ENCODE data around the gene RESF1. TPM values are rescaled to one million over a fixed set of nuclear protein-coding genes. Genes with fewer than 3 reads are reported as not detected.

RESF1 gene
- total and polyA plus RNA-seq, 2 donors (not counting 1 experiment from before 2014, with no cell fraction given), result 12.6 to 12.7 TPM

DNA sequence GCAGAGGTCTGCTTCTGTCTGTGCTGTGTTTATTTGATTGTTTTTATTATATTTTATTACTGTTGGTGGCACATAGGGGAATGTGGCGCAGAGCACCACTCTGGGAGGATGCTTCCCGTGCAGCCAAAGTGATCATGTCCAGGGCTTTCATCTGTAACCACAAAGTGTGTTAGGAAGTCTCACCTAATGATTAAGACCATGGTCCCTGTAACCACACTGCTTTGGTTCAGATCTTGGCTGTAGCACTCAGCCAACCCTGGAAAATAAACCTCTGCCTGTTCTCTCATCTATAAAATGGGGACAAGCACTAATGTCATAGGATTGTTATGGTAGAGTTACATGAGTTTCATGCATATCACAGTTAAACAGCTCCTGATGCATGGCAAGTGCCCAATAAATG lies 1.9 kb downstream of the RESF1 start:
- Histone ChIP-seq H4K20me1 (ENCODE audit: control insufficient read depth, extremely low read depth, insufficient read depth, low read length) (no peaks in the 10 kb centered on the region), H3K79me2 (ENCODE audit: control insufficient read depth, insufficient read depth, low read length) (peaks cover 12% of the 10 kb centered on the region), H3K27me3 (ENCODE audit: control insufficient read depth, insufficient read depth, low read length) (no peaks in the 10 kb centered on the region), H3K4me1 (ENCODE audit: control insufficient read depth, extremely low read depth, insufficient read depth, low read length) (no peaks in the 10 kb centered on the region), H2AFZ (ENCODE audit: low read length) (no peak overlapping the region), H3K27ac (ENCODE audit: insufficient read depth, low read length) (no peak overlapping the region), H3K9me3 (ENCODE audit: control insufficient read depth, insufficient read depth, low read depth, low read length) (no peaks in the 10 kb centered on the region), H3K36me3 (ENCODE audit: control insufficient read depth, insufficient read depth, low read length) (no peaks in the 10 kb centered on the region), H3K9ac (ENCODE audit: insufficient read depth, low read length) (no peak overlapping the region), H3K4me2 (ENCODE audit: extremely low read depth, insufficient read depth, low read length) (peak overlapping the region; percentile 83), H3K4me3 (replicated peaks in 1 of 4; ENCODE audit: control extremely low read depth in 1 of 4, insufficient read depth in 1 of 4, low read depth in 3 of 4, low read length in 4 of 4) (peak overlapping the region in 2 of 4 experiments; percentile 89 to 90)
- TF ChIP-seq EZH2 (IDR thresholded peaks at IDR 0.05; ENCODE audit: low read length, missing control alignments), result no peak
- TF ChIP-seq, protein P1, sequence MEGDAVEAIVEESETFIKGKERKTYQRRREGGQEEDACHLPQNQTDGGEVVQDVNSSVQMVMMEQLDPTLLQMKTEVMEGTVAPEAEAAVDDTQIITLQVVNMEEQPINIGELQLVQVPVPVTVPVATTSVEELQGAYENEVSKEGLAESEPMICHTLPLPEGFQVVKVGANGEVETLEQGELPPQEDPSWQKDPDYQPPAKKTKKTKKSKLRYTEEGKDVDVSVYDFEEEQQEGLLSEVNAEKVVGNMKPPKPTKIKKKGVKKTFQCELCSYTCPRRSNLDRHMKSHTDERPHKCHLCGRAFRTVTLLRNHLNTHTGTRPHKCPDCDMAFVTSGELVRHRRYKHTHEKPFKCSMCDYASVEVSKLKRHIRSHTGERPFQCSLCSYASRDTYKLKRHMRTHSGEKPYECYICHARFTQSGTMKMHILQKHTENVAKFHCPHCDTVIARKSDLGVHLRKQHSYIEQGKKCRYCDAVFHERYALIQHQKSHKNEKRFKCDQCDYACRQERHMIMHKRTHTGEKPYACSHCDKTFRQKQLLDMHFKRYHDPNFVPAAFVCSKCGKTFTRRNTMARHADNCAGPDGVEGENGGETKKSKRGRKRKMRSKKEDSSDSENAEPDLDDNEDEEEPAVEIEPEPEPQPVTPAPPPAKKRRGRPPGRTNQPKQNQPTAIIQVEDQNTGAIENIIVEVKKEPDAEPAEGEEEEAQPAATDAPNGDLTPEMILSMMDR (conservative IDR thresholded peaks at IDR 0.05 in 1 of 2, IDR thresholded peaks at IDR 0.05 in 1 of 2; ENCODE audit: low read depth in 1 of 2, low read length in 2 of 2), result no peak
- no peak for DNase-seq (ENCODE audit: low read depth in 2 of 2)

DNA sequence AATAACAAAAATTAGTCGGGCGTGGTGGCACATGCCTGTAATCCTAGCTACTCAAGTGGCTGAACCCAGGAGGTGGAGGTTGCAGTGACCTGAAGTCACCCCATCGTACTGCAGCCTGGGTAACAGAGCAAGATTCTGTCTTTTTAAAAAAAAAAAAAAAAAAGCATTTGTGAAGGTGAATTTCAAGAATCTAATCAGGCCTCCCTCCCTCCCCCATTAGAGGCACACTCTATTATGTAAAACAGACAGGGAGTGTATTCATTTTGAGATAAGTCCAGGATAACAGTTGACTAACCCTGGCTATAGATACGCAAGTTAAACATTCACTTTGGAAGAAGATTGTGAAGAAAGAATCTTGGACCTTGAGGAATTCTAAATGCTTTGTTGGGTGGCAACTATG lies 2.9 kb downstream of the RESF1 start:
- no peak for DNase-seq (ENCODE audit: low read depth in 2 of 2)
- TF ChIP-seq EZH2 (IDR thresholded peaks at IDR 0.05; ENCODE audit: low read length, missing control alignments), result no peak
- TF ChIP-seq, protein P1 (conservative IDR thresholded peaks at IDR 0.05 in 1 of 2, IDR thresholded peaks at IDR 0.05 in 1 of 2; ENCODE audit: low read depth in 1 of 2, low read length in 2 of 2), result no peak
- no peak overlapping the region for H2AFZ ChIP-seq (ENCODE audit: low read length)
- H3K4me2 ChIP-seq (ENCODE audit: extremely low read depth, insufficient read depth, low read length), result no peak overlapping the region
- no peaks in the 10 kb centered on the region for H3K4me1 ChIP-seq (ENCODE audit: control insufficient read depth, extremely low read depth, insufficient read depth, low read length)
- H4K20me1 ChIP-seq (ENCODE audit: control insufficient read depth, extremely low read depth, insufficient read depth, low read length), result no peaks in the 10 kb centered on the region
- H3K36me3 ChIP-seq (ENCODE audit: control insufficient read depth, insufficient read depth, low read length), result no peaks in the 10 kb centered on the region
- no peak overlapping the region for H3K4me3 ChIP-seq (replicated peaks in 1 of 4; ENCODE audit: control extremely low read depth in 1 of 4, insufficient read depth in 1 of 4, low read depth in 3 of 4, low read length in 4 of 4)
- H3K9me3 ChIP-seq (ENCODE audit: control insufficient read depth, insufficient read depth, low read depth, low read length), result no peaks in the 10 kb centered on the region
- H3K27me3 ChIP-seq (ENCODE audit: control insufficient read depth, insufficient read depth, low read length), result no peaks in the 10 kb centered on the region
- peaks cover 15% of the 10 kb centered on the region for H3K79me2 ChIP-seq (ENCODE audit: control insufficient read depth, insufficient read depth, low read length)
- no peak overlapping the region for H3K27ac ChIP-seq (ENCODE audit: insufficient read depth, low read length)
- no peak overlapping the region for H3K9ac ChIP-seq (ENCODE audit: insufficient read depth, low read length)

DNA sequence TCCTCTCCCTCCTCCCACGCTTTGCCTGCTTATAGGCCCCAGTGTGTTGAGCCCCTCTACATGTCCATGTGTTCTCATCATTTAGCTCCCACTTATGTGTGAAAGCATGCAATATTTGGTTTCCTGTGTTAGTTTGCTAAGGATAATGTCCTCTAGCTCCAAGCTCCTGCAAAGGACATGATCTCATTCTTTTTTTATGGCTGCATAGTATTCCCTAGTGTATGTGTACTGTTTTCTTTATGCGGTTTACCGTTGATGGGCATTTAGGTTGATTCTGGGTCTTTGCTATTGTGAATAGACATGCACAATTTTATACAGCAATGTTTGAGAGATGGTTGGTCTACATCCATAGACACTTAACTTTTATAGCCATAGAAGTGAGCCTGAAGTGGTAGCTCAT lies 5.1 kb downstream of the RESF1 start:
- Histone ChIP-seq H3K4me3 (replicated peaks in 1 of 4; ENCODE audit: control extremely low read depth in 1 of 4, insufficient read depth in 1 of 4, low read depth in 3 of 4, low read length in 4 of 4) (no peak overlapping the region), H3K27ac (ENCODE audit: insufficient read depth, low read length) (no peak overlapping the region), H3K4me1 (ENCODE audit: control insufficient read depth, extremely low read depth, insufficient read depth, low read length) (no peaks in the 10 kb centered on the region), H3K79me2 (ENCODE audit: control insufficient read depth, insufficient read depth, low read length) (peaks cover 21% of the 10 kb centered on the region), H4K20me1 (ENCODE audit: control insufficient read depth, extremely low read depth, insufficient read depth, low read length) (no peaks in the 10 kb centered on the region), H3K36me3 (ENCODE audit: control insufficient read depth, insufficient read depth, low read length) (no peaks in the 10 kb centered on the region), H3K9me3 (ENCODE audit: control insufficient read depth, insufficient read depth, low read depth, low read length) (no peaks in the 10 kb centered on the region), H3K4me2 (ENCODE audit: extremely low read depth, insufficient read depth, low read length) (no peak overlapping the region), H2AFZ (ENCODE audit: low read length) (no peak overlapping the region), H3K27me3 (ENCODE audit: control insufficient read depth, insufficient read depth, low read length) (no peaks in the 10 kb centered on the region), H3K9ac (ENCODE audit: insufficient read depth, low read length) (no peak overlapping the region)
- DNase-seq (ENCODE audit: low read depth in 2 of 2), result no peak
- no peak for TF ChIP-seq EZH2 (IDR thresholded peaks at IDR 0.05; ENCODE audit: low read length, missing control alignments)
- TF ChIP-seq, protein P1 (conservative IDR thresholded peaks at IDR 0.05 in 1 of 2, IDR thresholded peaks at IDR 0.05 in 1 of 2; ENCODE audit: low read depth in 1 of 2, low read length in 2 of 2), result no peak

All from fibroblast of lung (primary cell).